ENCODE results near the gene RAB6A. TPM values are rescaled to one million over a fixed set of nuclear protein-coding genes. Genes with fewer than 3 reads are reported as not detected.

RAB6A gene
- total RNA-seq, 6 donors from 2014 or later, result 63.9 to 161 (median 136) TPM

GRCh38 chr11:73645972-73646631 is 114.8 kb downstream of the RAB6A start, which contains the start of gene PLEKHB1:
PLEKHB1 (plus strand) TSS chr11:73646581; CDS start chr11:73646609, 28 bp downstream.
- H3K4me1 ChIP-seq, result peaks cover 5 to 11% (median 7%) of the 10 kb centered on the region in 4 donors
- ATAC-seq (ENCODE audit: low FRiP score in 2 of 2) (no peak), DNase-seq (peak in 1 of 2 donors; percentile 56)
- no peaks in the 10 kb centered on the region for H3K9me3 ChIP-seq
- 50 to 57% methylated on average over 17 to 23 of the region's 26 CpGs for WGBS, 2 donors
- H3K27me3 ChIP-seq, result no peaks in the 10 kb centered on the region
- peak within 1 kb of the TSS in 3 of 4 donors; percentile 34 to 48 (median 39) for H3K4me3 ChIP-seq
- peak within 1 kb of the TSS in 1 of 4 donors; percentile 47 for H3K27ac ChIP-seq
- H3K36me3 ChIP-seq, result no peaks in the 10 kb centered on the region
- TF ChIP-seq EP300 (IDR thresholded peaks at IDR 0.05), result no peak
- TF ChIP-seq POLR2AphosphoS5 (IDR thresholded peaks at IDR 0.05), result no peak
- no peak for TF ChIP-seq CTCF (IDR thresholded peaks at IDR 0.05)

GRCh38 chr11:73645121-73645969 is 115.5 kb downstream of the RAB6A start:
- no peak for TF ChIP-seq CTCF (IDR thresholded peaks at IDR 0.05)
- TF ChIP-seq EP300 (IDR thresholded peaks at IDR 0.05), result no peak
- no peak for TF ChIP-seq POLR2A (IDR thresholded peaks at IDR 0.05)
- no peak for TF ChIP-seq POLR2AphosphoS5 (IDR thresholded peaks at IDR 0.05)
- Histone ChIP-seq H3K27me3 (no peaks in the 10 kb centered on the region), H3K9me3 (no peaks in the 10 kb centered on the region), H3K27ac (no peak overlapping the region), H3K4me3 (no peak overlapping the region), H3K36me3 (no peaks in the 10 kb centered on the region), H3K4me1 (peaks cover 5 to 11% (median 7%) of the 10 kb centered on the region in 4 donors)
- WGBS, 2 donors, result 48 to 51% methylated on average over 16 of the region's 16 CpGs
- DNase-seq (no peak), ATAC-seq (ENCODE audit: low FRiP score in 2 of 2) (no peak)

GRCh38 chr11:73641668-73642067 is 119.2 kb downstream of the RAB6A start:
- H3K4me1 ChIP-seq, result no peaks in the 10 kb centered on the region
- H3K27me3 ChIP-seq, result no peaks in the 10 kb centered on the region
- H3K4me3 ChIP-seq, result no peak overlapping the region
- DNase-seq, result no peak
- TF ChIP-seq POLR2A (IDR thresholded peaks at IDR 0.05), result no peak
- no peak for TF ChIP-seq POLR2AphosphoS5 (IDR thresholded peaks at IDR 0.05)
- TF ChIP-seq CTCF (IDR thresholded peaks at IDR 0.05), result no peak
- TF ChIP-seq EP300 (IDR thresholded peaks at IDR 0.05), result no peak
- no peak overlapping the region for H3K27ac ChIP-seq
- H3K9me3 ChIP-seq, result no peaks in the 10 kb centered on the region
- ATAC-seq (ENCODE audit: low FRiP score in 2 of 2), result no peak
- no peaks in the 10 kb centered on the region for H3K36me3 ChIP-seq

- H3K4me1 ChIP-seq, result no peaks in the 10 kb centered on the region
- no peaks in the 10 kb centered on the region for H3K27me3 ChIP-seq
- DNase-seq, result no peak
- 27 to 30% methylated on average over 2 of the region's 2 CpGs for WGBS, 2 donors
- no peak for ATAC-seq (ENCODE audit: low FRiP score in 2 of 2)
- H3K9me3 ChIP-seq, result no peaks in the 10 kb centered on the region
- no peak for TF ChIP-seq EP300 (IDR thresholded peaks at IDR 0.05)
- no peak for TF ChIP-seq POLR2AphosphoS5 (IDR thresholded peaks at IDR 0.05)
- no peak for TF ChIP-seq POLR2A (IDR thresholded peaks at IDR 0.05)
- no peak for TF ChIP-seq CTCF (IDR thresholded peaks at IDR 0.05)
- no peaks in the 10 kb centered on the region for H3K36me3 ChIP-seq
- H3K27ac ChIP-seq, result no peak overlapping the region
- H3K4me3 ChIP-seq, result no peak overlapping the region
Measured at GRCh38 chr11:73640592-73640991, 120.3 kb downstream of the RAB6A start.
